ENCODE measurements around the gene CAV2. TPM values are rescaled to one million over a fixed set of nuclear protein-coding genes. Genes with fewer than 3 reads are reported as not detected.

CAV2 gene
- polyA plus RNA-seq, 1 of the 3 experiments (the other 2 are of a cell fraction) = 182 TPM

GRCh38 chr7:116468534-116468933 is 31.0 kb upstream of the CAV2 start:
- Histone ChIP-seq H3K9me2 (no peaks in the 10 kb centered on the region), H3K9me3 (no peaks in the 10 kb centered on the region), H3K79me2 (ENCODE audit: insufficient read depth) (no peaks in the 10 kb centered on the region), H3K4me1 (ENCODE audit: control insufficient read depth in 1 of 2, insufficient read depth in 2 of 2, low read depth in 1 of 2, low read length in 1 of 2) (peaks cover 0 to 33% of the 10 kb centered on the region in 2 experiments; a peak in 2 of 4 replicates), H3K27me3 (ENCODE audit: insufficient read depth) (no peaks in the 10 kb centered on the region), H2AFZ (ENCODE audit: low read depth) (no peak overlapping the region), H3F3A (replicated peaks; ENCODE audit: insufficient read depth) (peaks cover 38% of the 10 kb centered on the region), H3K4me2 (no peak overlapping the region), H3K27ac (ENCODE audit: low read depth in 2 of 2, low read length in 1 of 2) (no peak overlapping the region), H3K9ac (no peak overlapping the region), H3K36me3 (replicated peaks in 1 of 2; ENCODE audit: control insufficient read depth in 1 of 2, insufficient read depth in 2 of 2, low read length in 1 of 2) (no peaks in the 10 kb centered on the region), H3K4me3 (ENCODE audit: low read depth in 2 of 2, low read length in 1 of 2) (no peak overlapping the region), H4K20me1 (ENCODE audit: insufficient read depth) (no peaks in the 10 kb centered on the region)
- 64% methylated on average over 2 of the region's 2 CpGs for WGBS (ENCODE audit: low lambda C conversion rate)
- TF ChIP-seq USF2 (IDR thresholded peaks at IDR 0.05; ENCODE audit: borderline replicate concordance, low read depth, low read length) = no peak
- no peak for TF ChIP-seq EZH2phosphoT487 (IDR thresholded peaks at IDR 0.05; ENCODE audit: borderline replicate concordance, low read depth)
- TF ChIP-seq CTCF (IDR thresholded peaks at IDR 0.05) = no peak
- no peak for TF ChIP-seq RFX5 (IDR thresholded peaks at IDR 0.05; ENCODE audit: low read length)
- TF ChIP-seq SMC3 (IDR thresholded peaks at IDR 0.05; ENCODE audit: low read depth, low read length) = no peak
- no peak for TF ChIP-seq RCOR1 (IDR thresholded peaks at IDR 0.05; ENCODE audit: low read length)
- no peak for TF ChIP-seq JUND (IDR thresholded peaks at IDR 0.05)
- TF ChIP-seq EP300 (IDR thresholded peaks at IDR 0.05; ENCODE audit: borderline replicate concordance in 1 of 2, low read depth in 1 of 2, low read length in 1 of 2) = no peak
- CTCF ChIA-PET = interaction anchor here (1.0 kb wide), 1 partner anchor 26 kb away, joined by 3 read pairs; no protein-coding TSS in a partner anchor
- DNase-seq = no peak
- POLR2A ChIA-PET = no interaction called here

- H3K27me3 ChIP-seq (ENCODE audit: insufficient read depth) = no peaks in the 10 kb centered on the region
- DNase-seq = no peak
- no peaks in the 10 kb centered on the region for H3K9me2 ChIP-seq
- no peaks in the 10 kb centered on the region for H4K20me1 ChIP-seq (ENCODE audit: insufficient read depth)
- peaks cover 0 to 10% of the 10 kb centered on the region in 2 experiments; a peak in 2 of 4 replicates for H3K4me1 ChIP-seq (ENCODE audit: control insufficient read depth in 1 of 2, insufficient read depth in 2 of 2, low read depth in 1 of 2, low read length in 1 of 2)
- H3K4me3 ChIP-seq (ENCODE audit: low read depth in 2 of 2, low read length in 1 of 2) = no peak overlapping the region
- ChIA-PET CTCF (interaction anchor here (2.6 kb wide), 1 partner anchor 114 kb away, joined by 6 read pairs; no protein-coding TSS in a partner anchor), POLR2A (no interaction called here)
- H3K27ac ChIP-seq (ENCODE audit: low read depth in 2 of 2, low read length in 1 of 2) = peak overlapping the region; percentile 7 to 51; a peak in 2 of 4 replicates
- no peak overlapping the region for H3K4me2 ChIP-seq
- WGBS (ENCODE audit: low lambda C conversion rate) = 26% methylated on average over 1 of the region's 1 CpG
- H3K9me3 ChIP-seq = no peaks in the 10 kb centered on the region
- H3K36me3 ChIP-seq (replicated peaks in 1 of 2; ENCODE audit: control insufficient read depth in 1 of 2, insufficient read depth in 2 of 2, low read length in 1 of 2) = no peaks in the 10 kb centered on the region
- H3K9ac ChIP-seq = no peak overlapping the region
- no peak overlapping the region for H2AFZ ChIP-seq (ENCODE audit: low read depth)
- peaks cover 12% of the 10 kb centered on the region for H3F3A ChIP-seq (replicated peaks; ENCODE audit: insufficient read depth)
- no peaks in the 10 kb centered on the region for H3K79me2 ChIP-seq (ENCODE audit: insufficient read depth)
- TF ChIP-seq MXI1 (IDR thresholded peaks at IDR 0.05; ENCODE audit: low read depth, low read length) (no peak), EP300 (IDR thresholded peaks at IDR 0.05; ENCODE audit: borderline replicate concordance in 1 of 2, low read depth in 1 of 2, low read length in 1 of 2) (no peak), TAF1 (IDR thresholded peaks at IDR 0.05; ENCODE audit: borderline replicate concordance, low read depth, low read length) (no peak), TEAD4 (IDR thresholded peaks at IDR 0.05; ENCODE audit: borderline replicate concordance, insufficient read depth) (no peak), GATA2 (CRISPR knock-in tag; IDR thresholded peaks at IDR 0.05) (no peak), NFIC (IDR thresholded peaks at IDR 0.05; ENCODE audit: borderline replicate concordance) (no peak), RAD21 (IDR thresholded peaks at IDR 0.05; ENCODE audit: low read length) (no peak), GABPA (IDR thresholded peaks at IDR 0.05; ENCODE audit: low read depth) (no peak), JUND (IDR thresholded peaks at IDR 0.05) (no peak), ZBTB33 (IDR thresholded peaks at IDR 0.05; ENCODE audit: borderline replicate concordance, low read depth) (no peak), SMC3 (IDR thresholded peaks at IDR 0.05; ENCODE audit: low read depth, low read length) (no peak), EZH2phosphoT487 (IDR thresholded peaks at IDR 0.05; ENCODE audit: borderline replicate concordance, low read depth) (no peak), NRF1 (IDR thresholded peaks at IDR 0.05; ENCODE audit: low read depth, low read length) (no peak), RCOR1 (IDR thresholded peaks at IDR 0.05; ENCODE audit: low read length) (no peak), FOSL2 (IDR thresholded peaks at IDR 0.05; ENCODE audit: borderline replicate concordance, low read depth) (no peak), RFX5 (IDR thresholded peaks at IDR 0.05; ENCODE audit: low read length) (no peak), REST (IDR thresholded peaks at IDR 0.05; ENCODE audit: low read depth, low read length) (no peak)
Measured at GRCh38 chr7:116477625-116478024, 21.9 kb upstream of the CAV2 start.

Data from SK-N-SH (cell line).